HepG2 (cell line): ENCODE results near the gene MYOM1. TPM values are rescaled to one million over a fixed set of nuclear protein-coding genes. Genes with fewer than 3 reads are reported as not detected.

Source experiments
- ARNT2 ChIP-seq: sonication (generic); formaldehyde crosslinking; IDR thresholded peaks from 2 replicates; pipeline ENCODE4 v1.8.0; 2022; ENCODE audit warnings: mild to moderate bottlenecking, low read depth, missing genetic modification reagents, moderate library complexity
- ASH2L ChIP-seq: fragments of 300-600, 200-600 bp; sonication (generic); IDR thresholded peaks from 2 replicates; pipeline ENCODE4 v1.7.0; 2017; ENCODE audit warnings: low read depth, mild to moderate bottlenecking, moderate library complexity, mixed read lengths, low read length; ENCODE audit not compliant: insufficient read length
- ATF1 ChIP-seq: IDR thresholded peaks from 2 replicates; pipeline ENCODE4 v1.6.1; 2016; ENCODE audit warnings: mild to moderate bottlenecking, control low read depth
- ETV5 ChIP-seq: IDR thresholded peaks from 2 replicates; pipeline ENCODE4 v1.6.1; 2018; ENCODE audit warnings: missing biosample characterization, missing genetic modification reagents, inconsistent platforms, borderline replicate concordance
- FOXK1 ChIP-seq: sonication (generic); formaldehyde crosslinking; IDR thresholded peaks from 2 replicates; pipeline ENCODE4 v1.4.0; 2020; ENCODE audit warnings: low read depth, missing genetic modification reagents, borderline replicate concordance
- FOXO1 ChIP-seq: sonication (generic); formaldehyde crosslinking; IDR thresholded peaks from 2 replicates; pipeline ENCODE4 v1.4.0; 2020; ENCODE audit warnings: missing genetic modification reagents
- KDM6A ChIP-seq: IDR thresholded peaks from 2 replicates; pipeline ENCODE4 v1.6.1; 2016; ENCODE audit warnings: low read depth
- MXD4 ChIP-seq: IDR thresholded peaks from 2 replicates; pipeline ENCODE4 v1.6.1; 2016; ENCODE audit warnings: mild to moderate bottlenecking, missing biosample characterization, missing genetic modification reagents
- NCOR1 ChIP-seq: fragments of 200-600 bp; sonication (generic); IDR thresholded peaks from 2 replicates; pipeline ENCODE4 v1.7.0; 2017; ENCODE audit warnings: antibody characterized with exemption, low read length, borderline replicate concordance
- NFIB ChIP-seq: sonication (generic); formaldehyde crosslinking; IDR thresholded peaks from 2 replicates; pipeline ENCODE4 v1.9.0; 2021; ENCODE audit warnings: missing genetic modification reagents, mild to moderate bottlenecking, borderline replicate concordance
- ONECUT2 ChIP-seq: sonication (generic); formaldehyde crosslinking; IDR thresholded peaks from 2 replicates; pipeline ENCODE4 v1.4.0; 2020; ENCODE audit warnings: missing genetic modification reagents
- POLR2AphosphoS2 ChIP-seq: IDR thresholded peaks from 2 replicates; pipeline ENCODE4 v1.6.1; 2011; ENCODE audit warnings: low read depth, low read length, improper control_type of control experiment
- TCF7 ChIP-seq: sonication (generic); IDR thresholded peaks from 2 replicates; pipeline ENCODE4 v1.6.1; 2016; ENCODE audit warnings: antibody characterized with exemption, low read depth
- ZFP1 ChIP-seq: IDR thresholded peaks from 2 replicates; pipeline ENCODE4 v1.6.1; 2016
- ZNF160 ChIP-seq: sonication (generic); formaldehyde crosslinking; IDR thresholded peaks from 2 replicates; pipeline ENCODE4 v1.8.0; 2022; ENCODE audit warnings: mild to moderate bottlenecking, inconsistent platforms, missing genetic modification reagents
- ZNF3 ChIP-seq: IDR thresholded peaks from 2 replicates; pipeline ENCODE4 v1.7.0; 2017; ENCODE audit warnings: inconsistent platforms
- ZNF335 ChIP-seq: sonication (generic); formaldehyde crosslinking; IDR thresholded peaks from 2 replicates; pipeline ENCODE4 v1.4.0; 2020; ENCODE audit warnings: missing genetic modification reagents
- ZNF547 ChIP-seq: sonication (generic); formaldehyde crosslinking; IDR thresholded peaks from 2 replicates; pipeline ENCODE4 v1.5.1; 2020; ENCODE audit warnings: mild to moderate bottlenecking, missing genetic modification reagents
- ZNF737 ChIP-seq: sonication (generic); formaldehyde crosslinking; IDR thresholded peaks from 2 replicates; pipeline ENCODE4 v1.5.0; 2020; ENCODE audit warnings: missing genetic modification reagents, mild to moderate bottlenecking, borderline replicate concordance
- ZNF777 ChIP-seq: sonication (generic); formaldehyde crosslinking; IDR thresholded peaks from 2 replicates; pipeline ENCODE4 v1.4.0; 2020; ENCODE audit warnings: missing genetic modification reagents
- polyA plus RNA-seq, 8 experiments: library from polyadenylated mRNA; depleted of rRNA in 3 of 8; stranded (reverse) in 7 of 8; unstranded in 1 of 8; fragments of >200 nt; fragmentation: Illumina TruSeq in 4 of 8; extraction: Trizol in 4 of 8; gene quantifications; 2 replicates each; pipeline versions ENCODE4 v1.2.1 to v1.2.3, GENCODE V29; 2011 to 2016; ENCODE audit warnings: low read depth in 4 of 8, missing spikeins in 1 of 8, mixed read lengths in 1 of 8; ENCODE audit not compliant: insufficient read depth in 1 of 8
- total RNA-seq, 5 experiments: library from RNA; depleted of rRNA; stranded (reverse); fragments of >200 nt; fragmentation: Illumina TruSeq; extraction: Trizol; gene quantifications; 2 replicates each; pipeline ENCODE4 v1.2.3, GENCODE V29; 2016; ENCODE audit warnings: low read depth in 1 of 5
- TF ChIP-seq, protein P1 (sequence below): sonication (generic); formaldehyde crosslinking; IDR thresholded peaks from 2 replicates; pipeline ENCODE4 v1.4.0; 2020; ENCODE audit warnings: missing genetic modification reagents, mild to moderate bottlenecking, borderline replicate concordance
- TF ChIP-seq, protein P2 (sequence below): sonication (generic); formaldehyde crosslinking; IDR thresholded peaks from 2 replicates; pipeline ENCODE4 v1.5.0; 2020; ENCODE audit warnings: mild to moderate bottlenecking, missing genetic modification reagents
- TF ChIP-seq, protein P3 (sequence below): sonication (generic); formaldehyde crosslinking; IDR thresholded peaks from 2 replicates; pipeline ENCODE4 v1.4.0; 2020; ENCODE audit warnings: missing genetic modification reagents
- TF ChIP-seq, protein P4 (sequence below): sonication (generic); formaldehyde crosslinking; IDR thresholded peaks from 2 replicates; pipeline ENCODE4 v1.8.1; 2022; ENCODE audit warnings: mild to moderate bottlenecking, missing genetic modification reagents

Gene MYOM1
- total and polyA plus RNA-seq, 2 of the 13 experiments (the other 11 are each of a cell fraction or from before 2014, with no cell fraction given), result 0.46 to 0.98 TPM

DNA sequence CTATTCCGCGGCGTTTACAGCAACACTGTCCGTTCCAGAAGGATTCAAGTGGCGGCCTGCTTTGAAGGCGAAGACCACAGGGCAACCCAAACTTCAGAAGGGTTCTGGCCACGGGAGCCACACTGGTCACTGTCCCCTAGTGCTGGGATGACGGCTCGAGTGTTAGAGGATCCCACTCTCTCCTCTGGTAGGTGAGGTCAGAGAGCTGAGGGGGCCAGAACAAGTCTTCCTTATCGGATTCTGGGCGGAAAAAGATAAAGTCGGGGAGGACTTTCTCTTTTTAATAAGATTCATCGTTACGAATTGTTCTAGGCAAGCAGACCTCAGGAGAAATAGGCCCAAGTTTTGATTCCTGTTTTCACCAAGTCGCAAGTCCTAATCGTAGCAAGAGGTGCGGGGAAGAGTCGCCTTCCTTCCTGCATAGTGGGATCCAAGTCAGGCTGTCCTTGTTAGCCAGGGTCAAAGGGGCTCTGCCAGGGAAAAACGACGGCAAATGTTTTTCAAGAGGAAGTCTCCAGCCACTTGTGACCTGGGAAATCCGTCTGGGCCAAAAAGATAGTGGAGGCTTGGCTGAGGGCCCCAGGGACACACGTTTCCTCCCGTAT is 27.0 kb upstream of the MYOM1 start (continued):
- TF ChIP-seq, protein P1, sequence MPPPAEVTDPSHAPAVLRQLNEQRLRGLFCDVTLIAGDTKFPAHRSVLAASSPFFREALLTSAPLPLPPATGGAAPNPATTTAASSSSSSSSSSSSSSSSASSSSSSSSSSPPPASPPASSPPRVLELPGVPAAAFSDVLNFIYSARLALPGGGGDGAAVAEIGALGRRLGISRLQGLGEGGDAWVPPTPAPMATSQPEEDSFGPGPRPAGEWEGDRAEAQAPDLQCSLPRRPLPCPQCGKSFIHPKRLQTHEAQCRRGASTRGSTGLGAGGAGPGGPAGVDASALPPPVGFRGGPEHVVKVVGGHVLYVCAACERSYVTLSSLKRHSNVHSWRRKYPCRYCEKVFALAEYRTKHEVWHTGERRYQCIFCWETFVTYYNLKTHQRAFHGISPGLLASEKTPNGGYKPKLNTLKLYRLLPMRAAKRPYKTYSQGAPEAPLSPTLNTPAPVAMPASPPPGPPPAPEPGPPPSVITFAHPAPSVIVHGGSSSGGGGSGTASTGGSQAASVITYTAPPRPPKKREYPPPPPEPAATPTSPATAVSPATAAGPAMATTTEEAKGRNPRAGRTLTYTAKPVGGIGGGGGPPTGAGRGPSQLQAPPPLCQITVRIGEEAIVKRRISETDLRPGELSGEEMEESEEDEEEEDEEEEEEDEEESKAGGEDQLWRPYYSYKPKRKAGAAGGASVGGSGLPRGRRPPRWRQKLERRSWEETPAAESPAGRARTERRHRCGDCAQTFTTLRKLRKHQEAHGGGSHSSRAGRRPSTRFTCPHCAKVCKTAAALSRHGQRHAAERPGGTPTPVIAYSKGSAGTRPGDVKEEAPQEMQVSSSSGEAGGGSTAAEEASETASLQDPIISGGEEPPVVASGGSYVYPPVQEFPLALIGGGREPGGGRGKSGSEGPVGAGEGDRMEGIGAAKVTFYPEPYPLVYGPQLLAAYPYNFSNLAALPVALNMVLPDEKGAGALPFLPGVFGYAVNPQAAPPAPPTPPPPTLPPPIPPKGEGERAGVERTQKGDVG (CRISPR knock-in tag), result no peak
- no peak for TF ChIP-seq ETV5 (CRISPR knock-in tag)
- TF ChIP-seq, protein P2, sequence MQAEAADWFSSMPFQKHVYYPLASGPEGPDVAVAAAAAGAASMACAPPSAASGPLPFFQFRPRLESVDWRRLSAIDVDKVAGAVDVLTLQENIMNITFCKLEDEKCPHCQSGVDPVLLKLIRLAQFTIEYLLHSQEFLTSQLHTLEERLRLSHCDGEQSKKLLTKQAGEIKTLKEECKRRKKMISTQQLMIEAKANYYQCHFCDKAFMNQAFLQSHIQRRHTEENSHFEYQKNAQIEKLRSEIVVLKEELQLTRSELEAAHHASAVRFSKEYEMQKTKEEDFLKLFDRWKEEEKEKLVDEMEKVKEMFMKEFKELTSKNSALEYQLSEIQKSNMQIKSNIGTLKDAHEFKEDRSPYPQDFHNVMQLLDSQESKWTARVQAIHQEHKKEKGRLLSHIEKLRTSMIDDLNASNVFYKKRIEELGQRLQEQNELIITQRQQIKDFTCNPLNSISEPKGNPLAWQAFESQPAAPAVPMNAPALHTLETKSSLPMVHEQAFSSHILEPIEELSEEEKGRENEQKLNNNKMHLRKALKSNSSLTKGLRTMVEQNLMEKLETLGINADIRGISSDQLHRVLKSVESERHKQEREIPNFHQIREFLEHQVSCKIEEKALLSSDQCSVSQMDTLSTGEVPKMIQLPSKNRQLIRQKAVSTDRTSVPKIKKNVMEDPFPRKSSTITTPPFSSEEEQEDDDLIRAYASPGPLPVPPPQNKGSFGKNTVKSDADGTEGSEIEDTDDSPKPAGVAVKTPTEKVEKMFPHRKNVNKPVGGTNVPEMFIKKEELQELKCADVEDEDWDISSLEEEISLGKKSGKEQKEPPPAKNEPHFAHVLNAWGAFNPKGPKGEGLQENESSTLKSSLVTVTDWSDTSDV, result no peak
- TF ChIP-seq ARNT2 (CRISPR knock-in tag), result peak; percentile 61; the same call in 1 of the 2 replicates
- no peak for TF ChIP-seq ZNF160
- 0 out of 2 replicates have a peak, but pooled peaks have one; percentile 20 for TF ChIP-seq TCF7
- TF ChIP-seq NCOR1, result no peak; the same call in 1 of the 2 replicates
- no peak for TF ChIP-seq ONECUT2 (CRISPR knock-in tag)
- TF ChIP-seq POLR2AphosphoS2, result no peak
- TF ChIP-seq ATF1, result no peak
- TF ChIP-seq FOXO1, result no peak
- no peak for TF ChIP-seq ZNF335 (CRISPR knock-in tag)
- no peak for TF ChIP-seq ZFP1
- no peak for TF ChIP-seq ASH2L
- TF ChIP-seq ZNF737 (CRISPR knock-in tag), result no peak
- no peak for TF ChIP-seq ZNF3 (CRISPR knock-in tag)
- no peak for TF ChIP-seq FOXK1 (CRISPR knock-in tag)
- TF ChIP-seq ZNF777, result peak; percentile 57; the same call in 1 of the 2 replicates
- TF ChIP-seq NFIB (CRISPR knock-in tag), result no peak
- TF ChIP-seq MXD4 (CRISPR knock-in tag), result no peak
- TF ChIP-seq KDM6A, result no peak
- TF ChIP-seq, protein P3, sequence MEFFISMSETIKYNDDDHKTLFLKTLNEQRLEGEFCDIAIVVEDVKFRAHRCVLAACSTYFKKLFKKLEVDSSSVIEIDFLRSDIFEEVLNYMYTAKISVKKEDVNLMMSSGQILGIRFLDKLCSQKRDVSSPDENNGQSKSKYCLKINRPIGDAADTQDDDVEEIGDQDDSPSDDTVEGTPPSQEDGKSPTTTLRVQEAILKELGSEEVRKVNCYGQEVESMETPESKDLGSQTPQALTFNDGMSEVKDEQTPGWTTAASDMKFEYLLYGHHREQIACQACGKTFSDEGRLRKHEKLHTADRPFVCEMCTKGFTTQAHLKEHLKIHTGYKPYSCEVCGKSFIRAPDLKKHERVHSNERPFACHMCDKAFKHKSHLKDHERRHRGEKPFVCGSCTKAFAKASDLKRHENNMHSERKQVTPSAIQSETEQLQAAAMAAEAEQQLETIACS (CRISPR knock-in tag), result no peak
- no peak for TF ChIP-seq ZNF547
- TF ChIP-seq, protein P4, sequence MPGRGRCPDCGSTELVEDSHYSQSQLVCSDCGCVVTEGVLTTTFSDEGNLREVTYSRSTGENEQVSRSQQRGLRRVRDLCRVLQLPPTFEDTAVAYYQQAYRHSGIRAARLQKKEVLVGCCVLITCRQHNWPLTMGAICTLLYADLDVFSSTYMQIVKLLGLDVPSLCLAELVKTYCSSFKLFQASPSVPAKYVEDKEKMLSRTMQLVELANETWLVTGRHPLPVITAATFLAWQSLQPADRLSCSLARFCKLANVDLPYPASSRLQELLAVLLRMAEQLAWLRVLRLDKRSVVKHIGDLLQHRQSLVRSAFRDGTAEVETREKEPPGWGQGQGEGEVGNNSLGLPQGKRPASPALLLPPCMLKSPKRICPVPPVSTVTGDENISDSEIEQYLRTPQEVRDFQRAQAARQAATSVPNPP, result no peak
